Adrenal gland (tissue), 5 donors: ENCODE data around the gene EHHADH.

ENCODE experiments used
- POLR2A ChIP-seq, 2 donors: fragments of 450-650 bp; IDR thresholded peaks; one replicate each; pipeline ENCODE4 v1.6.1; 2017; ENCODE audit warnings: antibody characterized with exemption in 2 of 2, mild to moderate bottlenecking in 2 of 2, moderate library complexity in 1 of 2
- TF ChIP-seq, protein P1 (sequence below), 6 experiments: fragments of 450-650 bp in 4 of 6; fragments of 200-600 bp in 2 of 6; sonication (generic) in 1 of 6; IDR thresholded peaks; 1 replicate in 5 of 6; 2 replicates in 1 of 6; pipeline versions ENCODE4 v1.5.1 to v1.8.0; 2016 to 2021; ENCODE audit warnings: antibody characterized with exemption in 6 of 6, mild to moderate bottlenecking in 2 of 6, moderate library complexity in 1 of 6
- donor health status: DM: no; HTN: no; CAD: no.

DNA sequence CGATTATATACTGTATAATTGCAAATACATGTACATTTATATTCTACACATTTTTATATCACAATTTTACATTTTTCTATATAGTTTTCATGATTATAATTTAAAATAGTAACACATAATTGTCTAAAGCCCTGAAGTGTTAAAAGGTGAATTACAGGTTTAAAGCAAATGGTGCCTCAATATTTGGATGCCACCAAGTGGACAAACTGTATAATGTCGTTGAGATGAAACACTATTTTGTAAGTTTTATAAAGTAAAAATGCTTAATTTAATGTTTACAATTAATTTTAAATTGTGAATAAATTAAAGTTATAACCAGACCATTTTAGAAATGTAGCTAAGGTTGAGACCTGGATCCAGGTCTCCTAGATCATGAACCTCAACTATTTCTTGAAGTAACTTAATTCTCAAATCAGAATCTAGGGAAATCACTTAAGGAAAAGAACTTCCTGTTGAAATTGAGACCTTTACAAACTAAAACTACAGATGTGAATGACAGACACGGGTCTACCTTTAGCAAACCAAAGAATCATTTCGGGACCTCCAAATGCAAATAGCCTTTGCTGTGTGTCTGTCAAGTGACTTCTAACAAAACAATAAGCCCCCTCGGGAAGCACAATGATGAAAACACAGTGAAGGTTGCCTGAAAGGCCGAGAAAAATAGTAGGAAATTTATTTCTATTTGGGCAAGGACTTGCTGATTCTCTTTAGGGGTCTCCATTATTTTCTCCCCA lies 37.8 kb downstream of the EHHADH start:
- TF ChIP-seq, protein P1, sequence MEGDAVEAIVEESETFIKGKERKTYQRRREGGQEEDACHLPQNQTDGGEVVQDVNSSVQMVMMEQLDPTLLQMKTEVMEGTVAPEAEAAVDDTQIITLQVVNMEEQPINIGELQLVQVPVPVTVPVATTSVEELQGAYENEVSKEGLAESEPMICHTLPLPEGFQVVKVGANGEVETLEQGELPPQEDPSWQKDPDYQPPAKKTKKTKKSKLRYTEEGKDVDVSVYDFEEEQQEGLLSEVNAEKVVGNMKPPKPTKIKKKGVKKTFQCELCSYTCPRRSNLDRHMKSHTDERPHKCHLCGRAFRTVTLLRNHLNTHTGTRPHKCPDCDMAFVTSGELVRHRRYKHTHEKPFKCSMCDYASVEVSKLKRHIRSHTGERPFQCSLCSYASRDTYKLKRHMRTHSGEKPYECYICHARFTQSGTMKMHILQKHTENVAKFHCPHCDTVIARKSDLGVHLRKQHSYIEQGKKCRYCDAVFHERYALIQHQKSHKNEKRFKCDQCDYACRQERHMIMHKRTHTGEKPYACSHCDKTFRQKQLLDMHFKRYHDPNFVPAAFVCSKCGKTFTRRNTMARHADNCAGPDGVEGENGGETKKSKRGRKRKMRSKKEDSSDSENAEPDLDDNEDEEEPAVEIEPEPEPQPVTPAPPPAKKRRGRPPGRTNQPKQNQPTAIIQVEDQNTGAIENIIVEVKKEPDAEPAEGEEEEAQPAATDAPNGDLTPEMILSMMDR (IDR thresholded peaks at IDR 0.05): peak; percentile 37 to 65 (median 50)
- no peak for TF ChIP-seq POLR2A (IDR thresholded peaks at IDR 0.05)
